HEK293T (cell line): ENCODE data around the gene ATF6B.
"Not testable (repeated sequence)": the region's sequence is repeated elsewhere in the genome, so short reads cannot be mapped to it uniquely, and the experiment has no call there.

Experiments used
- CTCF ChIA-PET: fragments of 350-600 bp; formaldehyde crosslinking; extraction: SDS; loops from one replicate; lab custom pipeline; 2021; ENCODE audit warnings: antibody characterized with exemption, inconsistent platforms; lab: Yijun Ruan, JAX
- POLR2A ChIA-PET: fragments of 350-600 bp; formaldehyde crosslinking; extraction: SDS; loops from one replicate; lab custom pipeline; 2020; ENCODE audit warnings: antibody characterized with exemption, inconsistent platforms; lab: Yijun Ruan, JAX
- DNase-seq: peaks from one replicate; pipeline ENCODE4 v3.0.0; 2012; ENCODE audit warnings: mixed read lengths; ENCODE audit errors: extremely low spot score
- ARNT ChIP-seq: fragments of 450-650 bp; IDR thresholded peaks from 2 replicates; pipeline ENCODE4 v1.6.1; 2017; ENCODE audit warnings: mild to moderate bottlenecking
- BHLHE40 ChIP-seq: fragments of 450-650 bp; IDR thresholded peaks from 2 replicates; pipeline ENCODE4 v1.6.1; 2016; ENCODE audit warnings: mild to moderate bottlenecking, moderate library complexity, borderline replicate concordance
- CTBP1 ChIP-seq: fragments of 450-650 bp; IDR thresholded peaks from 2 replicates; pipeline ENCODE4 v1.6.1; 2016; ENCODE audit warnings: borderline replicate concordance
- ELF4 ChIP-seq: fragments of 450-650 bp; IDR thresholded peaks from 2 replicates; pipeline ENCODE4 v1.6.1; 2017; ENCODE audit warnings: antibody characterized with exemption
- FOXA1 ChIP-seq: fragments of 450-650 bp; IDR thresholded peaks from 2 replicates; pipeline ENCODE4 v1.6.1; 2016; ENCODE audit warnings: mild to moderate bottlenecking
- FOXK2 ChIP-seq: fragments of 450-650 bp; IDR thresholded peaks from 2 replicates; pipeline ENCODE4 v1.6.1; 2016; ENCODE audit warnings: mild to moderate bottlenecking
- FOXM1 ChIP-seq: fragments of 450-650 bp; IDR thresholded peaks from 2 replicates; pipeline ENCODE4 v1.6.1; 2017; ENCODE audit warnings: mild to moderate bottlenecking, borderline replicate concordance
- HDGF ChIP-seq: fragments of 450-650 bp; IDR thresholded peaks from 2 replicates; pipeline ENCODE4 v1.6.1; 2017; ENCODE audit warnings: antibody characterized with exemption, borderline replicate concordance
- L3MBTL2 ChIP-seq: fragments of 450-650 bp; conservative IDR thresholded peaks from 2 replicates; pipeline ENCODE4 v1.6.1; 2016; ENCODE audit warnings: mild to moderate bottlenecking
- LEF1 ChIP-seq: fragments of 450-650 bp; IDR thresholded peaks from 2 replicates; pipeline ENCODE4 v1.6.1; 2017; ENCODE audit warnings: mild to moderate bottlenecking, borderline replicate concordance
- NFRKB ChIP-seq: fragments of 450-650 bp; IDR thresholded peaks from 2 replicates; pipeline ENCODE4 v1.6.1; 2016; ENCODE audit warnings: mild to moderate bottlenecking, moderate library complexity
- PKNOX1 ChIP-seq: fragments of 450-650 bp; IDR thresholded peaks from 2 replicates; pipeline ENCODE4 v1.6.1; 2016
- SP1 ChIP-seq: fragments of 450-650 bp; IDR thresholded peaks from 2 replicates; pipeline ENCODE4 v1.6.1; 2017
- SUZ12 ChIP-seq: fragments of 450-650 bp; IDR thresholded peaks from 2 replicates; pipeline ENCODE4 v1.6.1; 2016; ENCODE audit warnings: mild to moderate bottlenecking
- TARDBP ChIP-seq: fragments of 450-650 bp; IDR thresholded peaks from 2 replicates; pipeline ENCODE4 v1.6.1; 2016
- ZNF384 ChIP-seq: fragments of 450-650 bp; IDR thresholded peaks from 2 replicates; pipeline ENCODE4 v1.6.1; 2016

The ATF6B gene

GRCh38 chr6:32102255-32102654, 25.8 kb downstream of the ATF6B start:
- POLR2A ChIA-PET: interaction anchor here (1.0 kb wide), 1 partner anchor 75 kb away, joined by 3 read pairs; no protein-coding TSS in a partner anchor
- TF ChIP-seq SUZ12 (no peak), L3MBTL2 (no peak), FOXA1 (no peak)
- CTCF ChIA-PET: interaction anchor here (1.2 kb wide), 1 partner anchor 11 kb away, joined by 3 read pairs; no protein-coding TSS in a partner anchor
- DNase-seq: no peak

GRCh38 chr6:32100251-32100650, 27.8 kb downstream of the ATF6B start:
- ChIA-PET POLR2A (interaction anchor here (0.7 kb wide), 1 partner anchor 17 kb away, joined by 3 read pairs; no protein-coding TSS in a partner anchor), CTCF (interaction anchor here (0.7 kb wide), 1 partner anchor 382 kb away, joined by 5 read pairs; no protein-coding TSS in a partner anchor)
- DNase-seq: not testable (repeated sequence)

- CTCF ChIA-PET: no interaction called here
- POLR2A ChIA-PET: no interaction called here
- no peak for DNase-seq
- TF ChIP-seq ZNF384 (no peak), TARDBP (no peak), ELF4 (no peak), BHLHE40 (no peak), SP1 (no peak), FOXA1 (no peak), HDGF (no peak), ARNT (no peak), FOXM1 (no peak)
Observed at GRCh38 chr6:32097364-32097763, 30.7 kb downstream of the ATF6B start.

GRCh38 chr6:32096394-32097258, 31.4 kb downstream of the ATF6B start:
- no peak for TF ChIP-seq CTBP1
- TF ChIP-seq SP1: no peak
- no peak for TF ChIP-seq PKNOX1
- TF ChIP-seq FOXA1: no peak
- TF ChIP-seq HDGF: no peak
- TF ChIP-seq FOXM1: no peak
- TF ChIP-seq FOXK2: no peak
- no peak for TF ChIP-seq BHLHE40
- no peak for TF ChIP-seq ARNT
- TF ChIP-seq NFRKB: no peak
- TF ChIP-seq TARDBP: no peak
- CTCF ChIA-PET: no interaction called here
- no peak for DNase-seq
- POLR2A ChIA-PET: no interaction called here

- DNase-seq: no peak
- TF ChIP-seq HDGF (no peak), ARNT (no peak), FOXM1 (no peak), ZNF384 (no peak), LEF1 (no peak), FOXK2 (no peak), FOXA1 (no peak), L3MBTL2 (no peak), TARDBP (no peak), CTBP1 (no peak)
Observed at GRCh38 chr6:32096087-32096393, 32.0 kb downstream of the ATF6B start.

GRCh38 chr6:32095338-32096086, 32.5 kb downstream of the ATF6B start:
- POLR2A ChIA-PET: no interaction called here
- TF ChIP-seq BHLHE40: no peak
- no peak for DNase-seq
- CTCF ChIA-PET: no interaction called here

More at GRCh38 chr6:32096087-32096393, 32.0 kb downstream of the ATF6B start:
- ChIA-PET CTCF (no interaction called here), POLR2A (no interaction called here)

GRCh38 chr6:32092760-32093497, 35.1 kb downstream of the ATF6B start:
- no peak for TF ChIP-seq BHLHE40
- TF ChIP-seq NFRKB: no peak
- TF ChIP-seq L3MBTL2: no peak
- no peak for TF ChIP-seq ZNF384
- TF ChIP-seq PKNOX1: no peak
- no peak for TF ChIP-seq SP1
- TF ChIP-seq ELF4: no peak
- no peak for TF ChIP-seq FOXA1
- no peak for TF ChIP-seq LEF1
- TF ChIP-seq HDGF: no peak
- TF ChIP-seq SUZ12: no peak
- TF ChIP-seq TARDBP: no peak
- TF ChIP-seq ARNT: no peak
- no peak for TF ChIP-seq CTBP1
- TF ChIP-seq FOXM1: no peak
- TF ChIP-seq FOXK2: no peak
- POLR2A ChIA-PET: no interaction called here
- DNase-seq: no peak
- CTCF ChIA-PET: interaction anchor here (0.7 to 1.4 kb wide), 2 partner anchors 22 to 28 kb away, joined by 3 to 4 read pairs; no protein-coding TSS in a partner anchor
